Kidney glomerular epithelial cell (primary cell): ENCODE data around the gene YBX3.
"Not testable (repeated sequence)": the region's sequence is repeated elsewhere in the genome, so short reads cannot be mapped to it uniquely, and the experiment has no call there.

Source experiments
- DNase-seq: peaks from one replicate; lab custom pipeline; 2025; lab: John Stamatoyannopoulos, UW

Gene YBX3

DNA sequence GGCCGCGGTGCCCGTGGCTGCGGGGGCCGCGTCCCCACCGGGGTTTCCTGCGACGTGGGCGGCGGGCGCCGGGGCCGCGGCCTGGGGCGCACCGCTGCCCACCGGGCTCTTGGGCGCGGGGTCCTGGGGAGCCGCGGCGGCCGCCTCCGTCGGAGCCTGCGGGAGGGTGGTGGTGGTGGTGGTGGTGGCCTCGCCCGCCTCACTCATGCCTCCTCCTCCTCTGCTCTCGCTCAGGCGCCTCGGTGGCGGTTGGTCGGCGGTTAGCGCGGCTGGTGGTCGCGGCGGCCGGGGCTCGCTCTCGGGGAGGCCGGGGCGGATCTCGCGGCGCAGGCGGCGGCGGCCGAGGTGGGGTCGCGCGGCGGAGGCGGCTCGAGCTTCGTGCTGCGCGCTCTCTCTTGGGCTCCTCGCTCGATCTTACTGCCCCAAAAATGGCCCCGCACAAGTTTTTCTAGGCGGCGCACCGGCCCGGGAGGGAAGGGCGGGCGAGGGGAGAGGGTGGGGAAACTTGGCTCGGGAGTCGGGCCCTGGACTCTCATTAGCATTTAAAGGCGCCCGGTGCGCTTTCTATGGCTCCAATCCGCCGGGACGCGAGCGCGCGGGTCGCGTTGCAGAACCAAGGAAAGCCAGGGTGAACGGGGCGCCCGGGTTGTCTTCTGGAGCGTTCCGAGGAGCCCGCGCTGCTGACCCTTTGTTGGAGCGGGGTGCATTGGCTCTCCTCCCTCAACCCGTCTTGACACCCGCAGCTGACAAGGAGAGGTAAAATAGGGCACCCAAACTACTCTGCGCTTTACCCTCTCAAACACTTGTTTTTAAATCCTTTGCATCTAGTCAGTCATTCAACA lies at the start of gene YBX3:
Gene YBX3 (minus strand): TSS at position 419 of the 842 bp plus-strand sequence. CDS start 212 bp downstream, at position 207.
- DNase-seq: peak; percentile 66

GRCh38 chr12:10771132-10771733 lies 48.1 kb upstream of the YBX3 start:
- peak; percentile 46 for DNase-seq

- no peak for DNase-seq
Observed at GRCh38 chr12:10759657-10760056, 36.5 kb upstream of the YBX3 start.

- no peak for DNase-seq
Observed at GRCh38 chr12:10756194-10756593, 33.1 kb upstream of the YBX3 start.

GRCh38 chr12:10753059-10753458 lies 29.9 kb upstream of the YBX3 start:
- peak; percentile 91 for DNase-seq

GRCh38 chr12:10750385-10750727 lies 27.2 kb upstream of the YBX3 start:
- no peak for DNase-seq

- peak; percentile 95 for DNase-seq
Observed at GRCh38 chr12:10749700-10750384, 26.7 kb upstream of the YBX3 start.

- no peak for DNase-seq
Observed at GRCh38 chr12:10747730-10748129, 24.6 kb upstream of the YBX3 start.

DNA sequence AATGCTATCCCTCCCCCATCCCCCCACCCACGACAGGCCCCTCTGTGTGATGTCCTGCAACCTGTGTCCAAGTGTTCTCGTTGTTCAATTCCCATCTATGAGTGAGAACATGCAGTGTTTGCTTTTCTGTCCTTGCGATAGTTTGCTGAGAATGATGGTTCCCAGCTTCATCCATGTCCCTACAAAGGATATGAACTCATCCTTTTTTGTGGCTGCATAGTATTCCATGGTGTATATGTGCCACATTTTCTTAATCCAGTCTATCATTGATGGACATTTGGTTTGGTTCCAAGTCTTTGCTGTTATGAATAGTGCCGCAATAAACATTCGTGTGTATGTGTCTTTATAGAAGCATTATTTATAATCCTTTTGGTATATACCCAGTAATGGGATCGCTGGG lies 20.3 kb upstream of the YBX3 start:
- DNase-seq: not testable (repeated sequence)

DNA sequence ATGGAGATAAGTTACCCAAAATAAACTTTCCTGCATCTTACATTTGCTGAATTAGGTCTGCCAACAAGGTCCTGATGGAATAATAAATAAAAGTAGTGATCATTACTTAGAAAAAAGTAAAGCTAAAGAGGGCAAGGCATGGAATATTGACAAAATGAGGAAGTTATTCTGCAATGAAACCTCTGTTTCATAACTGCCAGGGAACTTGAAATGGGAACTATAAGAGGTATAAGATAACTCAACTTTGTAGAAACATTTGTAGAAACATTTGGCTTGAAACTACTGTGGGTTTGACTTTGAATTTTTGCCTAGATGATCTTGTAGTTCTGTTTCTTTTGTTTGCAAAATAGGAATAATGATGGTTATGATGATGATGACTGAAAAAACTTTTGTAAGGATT lies 18.7 kb upstream of the YBX3 start:
- no peak for DNase-seq

- peak; percentile 8 for DNase-seq
Observed at GRCh38 chr12:10740182-10740581, 17.1 kb upstream of the YBX3 start.

- no peak for DNase-seq
Observed at GRCh38 chr12:10739157-10740118, 16.3 kb upstream of the YBX3 start.

DNA sequence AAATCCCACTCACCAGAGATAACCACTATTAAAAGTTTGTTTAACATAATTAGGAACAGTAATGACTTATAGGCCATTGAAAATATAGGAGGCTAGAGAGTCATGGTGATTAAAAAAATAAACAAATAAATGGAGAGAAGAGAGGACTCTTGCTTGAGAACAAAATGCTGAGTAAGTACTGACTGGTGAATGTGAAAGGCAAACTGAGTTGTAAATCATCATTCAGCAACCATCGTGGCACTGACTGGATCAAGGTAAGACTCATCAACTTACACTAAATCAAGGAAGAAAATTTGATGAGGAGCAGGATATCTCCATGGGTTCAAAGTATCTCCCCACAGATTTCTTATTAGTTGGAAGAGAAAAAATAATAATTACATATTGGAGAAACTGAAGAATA lies 14.1 kb upstream of the YBX3 start:
- DNase-seq: no peak

GRCh38 chr12:10736463-10736862 lies 13.3 kb upstream of the YBX3 start:
- DNase-seq: no peak

DNA sequence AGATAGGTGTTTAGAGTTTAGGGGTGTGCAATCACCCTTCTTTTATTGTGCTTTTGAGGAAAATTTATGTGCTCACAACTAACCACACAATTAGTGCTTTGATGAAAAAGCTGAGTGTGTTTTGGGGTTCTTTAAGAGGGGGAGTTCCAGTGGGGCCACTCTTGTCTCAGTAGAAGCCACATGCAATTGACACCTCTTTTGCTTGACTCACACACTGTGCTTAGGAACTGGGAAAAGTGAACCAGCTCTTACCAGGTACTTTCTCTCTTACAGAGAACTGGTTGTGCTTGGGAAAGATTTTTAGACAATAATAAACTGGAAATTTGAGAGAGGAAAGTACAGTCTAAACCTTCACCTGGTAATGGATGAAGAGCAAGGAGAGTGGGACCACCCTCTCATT lies 12.3 kb upstream of the YBX3 start:
- no peak for DNase-seq

- DNase-seq: no peak
Observed at GRCh38 chr12:10732549-10732948, 9.4 kb upstream of the YBX3 start.

- no peak for DNase-seq
Observed at GRCh38 chr12:10732066-10732465, 8.9 kb upstream of the YBX3 start.

GRCh38 chr12:10730559-10730958 lies 7.4 kb upstream of the YBX3 start:
- DNase-seq: no peak

DNA sequence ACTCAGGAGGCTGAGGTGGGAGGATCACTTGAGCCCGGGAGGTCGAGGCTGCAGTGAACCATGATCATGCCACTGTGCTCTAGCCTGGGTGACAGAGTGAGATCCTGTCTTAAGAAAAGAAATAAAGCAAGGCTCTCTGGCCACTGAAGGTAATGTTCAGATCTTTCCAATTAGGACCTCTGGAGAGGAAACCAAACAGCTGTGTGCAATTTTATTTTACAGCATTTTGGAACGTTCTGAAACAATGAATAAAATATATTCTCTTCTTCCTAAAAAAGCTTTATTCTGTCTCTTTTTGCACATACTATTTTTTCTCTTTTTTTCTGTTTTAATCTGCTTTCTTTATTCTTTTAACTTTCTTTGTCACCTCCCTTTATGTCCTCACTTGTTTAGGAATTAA lies 5.0 kb upstream of the YBX3 start:
- DNase-seq: no peak

- DNase-seq: no peak
Observed at GRCh38 chr12:10726945-10727344, 3.8 kb upstream of the YBX3 start.

- DNase-seq: no peak
Observed at GRCh38 chr12:10725003-10725402, 1.9 kb upstream of the YBX3 start.

DNA sequence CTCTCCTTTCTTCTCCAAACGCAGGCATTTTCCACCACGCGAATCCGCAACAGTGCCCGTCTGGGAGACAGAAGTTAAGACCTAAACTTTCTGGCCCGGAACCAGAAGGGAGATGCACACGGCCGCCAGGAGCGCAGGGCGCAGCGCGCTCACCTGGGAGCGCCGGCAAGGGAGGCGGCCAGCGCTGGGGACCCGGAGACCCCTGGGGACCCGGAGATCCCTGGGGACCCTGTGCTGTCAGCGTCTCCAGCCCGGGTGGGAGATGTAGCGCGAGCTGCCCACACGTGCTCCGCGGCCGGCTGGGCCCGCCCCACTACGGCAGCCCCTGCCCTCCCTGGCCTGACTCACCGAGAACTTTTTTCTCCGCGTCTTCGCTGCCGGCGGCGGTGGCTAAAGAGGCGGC lies 620 bp downstream of the YBX3 start:
- peak; percentile 76 for DNase-seq
